IMR-90 (cell line): Measurements from ENCODE around the gene TMEM247. TPM values are rescaled to one million over a fixed set of nuclear protein-coding genes. Genes with fewer than 3 reads are reported as not detected.

Source experiments
- ATAC-seq: fragments of 200-7000 bp; cut with Tn5 transposase; 2 replicates; pipeline ENCODE4 v1.9.1; 2020; ENCODE audit warnings: low read depth, mild to moderate bottlenecking, moderate library complexity
- BruUV-seq: library from RNA; stranded (reverse); fragments of 400-500 nt; replicated peaks from 2 replicates; lab custom pipeline; 2021; lab: Mats Ljungman, UMichigan
- CTCF ChIA-PET: fragments of 300-600 bp; formaldehyde crosslinking; extraction: SDS; loops from one replicate; lab custom pipeline; 2021; ENCODE audit warnings: antibody characterized with exemption; lab: Yijun Ruan, JAX
- POLR2A ChIA-PET: fragments of 300-600 bp; sonication (Branson Sonifier 250); formaldehyde crosslinking; loops from one replicate; lab custom pipeline; 2022; ENCODE audit warnings: antibody characterized with exemption; ENCODE audit not compliant: unreplicated experiment; lab: Charles Lee
- DNase-seq: peaks from one replicate; pipeline ENCODE4 v3.0.0; 2013
- H2AFZ ChIP-seq: replicated peaks from 2 replicates; pipeline ENCODE3; 2013; ENCODE audit warnings: low read length, mild to moderate bottlenecking; ENCODE audit not compliant: poor library complexity
- H2AK5ac ChIP-seq: 2 replicates; pipeline ENCODE4 v1.6.1; 2013; ENCODE audit warnings: low read depth, low read length, inconsistent platforms
- H2AK9ac ChIP-seq: replicated peaks from 2 replicates; pipeline ENCODE3; 2013; ENCODE audit warnings: mild to moderate bottlenecking, low read depth, low read length, moderate library complexity; ENCODE audit not compliant: poor library complexity
- H2BK120ac ChIP-seq: 2 replicates; pipeline ENCODE4 v1.6.1; 2013; ENCODE audit warnings: low read depth, low read length, inconsistent platforms
- H2BK15ac ChIP-seq: 3 replicates; pipeline ENCODE4 v1.6.1; 2013; ENCODE audit warnings: low read depth, low read length, inconsistent platforms
- H2BK20ac ChIP-seq: 2 replicates; pipeline ENCODE4 v1.6.1; 2013; ENCODE audit warnings: low read depth, mild to moderate bottlenecking, inconsistent platforms, low read length, moderate library complexity
- H2BK5ac ChIP-seq: 2 replicates; pipeline ENCODE4 v1.6.1; 2013; ENCODE audit warnings: mild to moderate bottlenecking, low read depth, low read length, inconsistent platforms; ENCODE audit not compliant: poor library complexity, severe bottlenecking
- H3K14ac ChIP-seq: replicated peaks from 2 replicates; pipeline ENCODE4 v1.6.1; 2013; ENCODE audit warnings: low read depth, low read length, inconsistent platforms
- H3K18ac ChIP-seq: 2 replicates; pipeline ENCODE4 v1.6.1; 2013; ENCODE audit warnings: low read depth, low read length, control low read depth
- H3K23ac ChIP-seq: 2 replicates; pipeline ENCODE4 v1.6.1; 2013; ENCODE audit warnings: low read depth, low read length, inconsistent platforms
- H3K27ac ChIP-seq: 2 replicates; pipeline ENCODE4 v1.5.1; 2013; ENCODE audit warnings: mild to moderate bottlenecking, control low read depth, low read length; ENCODE audit not compliant: insufficient read depth
- H3K27me3 ChIP-seq: 2 replicates; pipeline ENCODE4 v1.6.1; 2013; ENCODE audit warnings: low read length; ENCODE audit not compliant: control insufficient read depth, insufficient read depth
- H3K36me3 ChIP-seq: 2 replicates; pipeline ENCODE4 v1.6.1; 2013; ENCODE audit warnings: low read length, mixed read lengths; ENCODE audit not compliant: control insufficient read depth, insufficient read depth
- H3K4ac ChIP-seq: 2 replicates; pipeline ENCODE4 v1.6.1; 2013; ENCODE audit warnings: low read depth, low read length, inconsistent platforms
- H3K4me1 ChIP-seq: 2 replicates; pipeline ENCODE4 v1.6.1; 2013; ENCODE audit warnings: low read length, mixed read lengths; ENCODE audit not compliant: control insufficient read depth, insufficient read depth
- H3K4me2 ChIP-seq: 2 replicates; pipeline ENCODE4 v1.6.1; 2013; ENCODE audit warnings: low read depth, mild to moderate bottlenecking, control low read depth, low read length, moderate library complexity
- H3K4me3 ChIP-seq: 2 replicates; pipeline ENCODE4 v1.5.1; 2013; ENCODE audit warnings: low read depth, mild to moderate bottlenecking, control low read depth, low read length, moderate library complexity; ENCODE audit not compliant: insufficient read depth
- H3K56ac ChIP-seq: 2 replicates; pipeline ENCODE4 v1.6.1; 2013; ENCODE audit warnings: low read length, inconsistent platforms; ENCODE audit not compliant: insufficient read depth; ENCODE audit errors: extremely low read depth
- H3K79me1 ChIP-seq, 2 experiments: 2 replicates each; pipeline ENCODE4 v1.6.1; 2013; ENCODE audit warnings: low read length in 2 of 2, inconsistent platforms in 1 of 2, low read depth in 1 of 2
- H3K9ac ChIP-seq: 2 replicates; pipeline ENCODE4 v1.6.1; 2013; ENCODE audit warnings: low read depth, low read length, control low read depth
- H3K9me1 ChIP-seq: 2 replicates; pipeline ENCODE4 v1.6.1; 2013; ENCODE audit warnings: low read length, inconsistent platforms; ENCODE audit not compliant: insufficient read depth
- H3K9me3 ChIP-seq: 2 replicates; pipeline ENCODE4 v1.6.1; 2013; ENCODE audit warnings: low read length; ENCODE audit not compliant: control insufficient read depth, insufficient read depth
- H4K20me1 ChIP-seq: 2 replicates; pipeline ENCODE4 v1.6.1; 2013; ENCODE audit warnings: low read length, inconsistent platforms; ENCODE audit not compliant: insufficient read depth
- H4K5ac ChIP-seq: 2 replicates; pipeline ENCODE4 v1.6.1; 2013; ENCODE audit warnings: mild to moderate bottlenecking, low read depth, low read length, control low read depth
- H4K8ac ChIP-seq, 2 experiments: 2 replicates each; pipeline ENCODE4 v1.6.1; 2013; ENCODE audit warnings: low read depth in 2 of 2, low read length in 2 of 2, control low read depth in 1 of 2, inconsistent platforms in 1 of 2
- H4K91ac ChIP-seq: 2 replicates; pipeline ENCODE4 v1.6.1; 2013; ENCODE audit warnings: low read depth, low read length, inconsistent platforms; ENCODE audit not compliant: insufficient read depth
- BHLHE40 ChIP-seq: fragments of 150-350 bp; IDR thresholded peaks from 2 replicates; pipeline ENCODE4 v1.6.1; 2016; ENCODE audit warnings: mild to moderate bottlenecking, low read depth, low read length
- CEBPB ChIP-seq: IDR thresholded peaks from 2 replicates; pipeline ENCODE4 v1.6.1; 2012; ENCODE audit warnings: low read depth, low read length, improper control_type of control experiment
- CTCF ChIP-seq: conservative IDR thresholded peaks from 2 replicates; pipeline ENCODE4 v1.5.1; 2012; ENCODE audit warnings: mild to moderate bottlenecking, low read depth, low read length, improper control_type of control experiment
- ELK1 ChIP-seq: fragments of 150-350 bp; IDR thresholded peaks from 2 replicates; pipeline ENCODE4 v1.6.1; 2016; ENCODE audit warnings: low read depth, mild to moderate bottlenecking, low read length, moderate library complexity, borderline replicate concordance
- FOS ChIP-seq: fragments of 150-350 bp; IDR thresholded peaks from 2 replicates; pipeline ENCODE4 v1.6.1; 2016; ENCODE audit warnings: low read depth, low read length
- MAFK ChIP-seq: IDR thresholded peaks from 2 replicates; pipeline ENCODE4 v1.6.1; 2012; ENCODE audit warnings: low read depth, low read length, improper control_type of control experiment
- MAZ ChIP-seq: IDR thresholded peaks from 2 replicates; pipeline ENCODE4 v1.6.1; 2012; ENCODE audit warnings: low read depth, mild to moderate bottlenecking, low read length, improper control_type of control experiment, moderate library complexity, borderline replicate concordance
- POLR2A ChIP-seq: IDR thresholded peaks from 2 replicates; pipeline ENCODE4 v1.6.1; 2012; ENCODE audit warnings: mild to moderate bottlenecking, low read depth, low read length
- RAD21 ChIP-seq: IDR thresholded peaks from 2 replicates; pipeline ENCODE4 v1.6.1; 2012; ENCODE audit warnings: low read length, improper control_type of control experiment
- RCOR1 ChIP-seq: IDR thresholded peaks from 2 replicates; pipeline ENCODE4 v1.6.1; 2012; ENCODE audit warnings: mild to moderate bottlenecking, low read length, improper control_type of control experiment; ENCODE audit not compliant: insufficient replicate concordance
- SMC3 ChIP-seq: fragments of 150-350 bp; IDR thresholded peaks from 2 replicates; pipeline ENCODE4 v1.6.1; 2016; ENCODE audit warnings: low read depth, mild to moderate bottlenecking, antibody characterized with exemption, low read length, moderate library complexity
- USF2 ChIP-seq: fragments of 150-350 bp; IDR thresholded peaks from 2 replicates; pipeline ENCODE4 v1.6.1; 2017; ENCODE audit warnings: mild to moderate bottlenecking, antibody characterized with exemption, low read length, low read depth
- WGBS, 2 experiments: methylation state at CpG; one replicate each; pipeline versions ENCODE4 v1.1.5 to v1.1.7; 2013; ENCODE audit warnings: missing lambda C conversion rate in 2 of 2; ENCODE audit not compliant: insufficient read length in 1 of 2; ENCODE audit errors: extremely low coverage in 2 of 2; 5-methylcytosine and 5-hydroxymethylcytosine counted together
- dilution Hi-C: fragments of 300-500 bp; cut with HindIII; formaldehyde crosslinking; loops from one replicate; pipeline ENCODE4 v1.14.3; 2018; ENCODE audit warnings: low sequenced_read_pairs; ENCODE audit not compliant: unreplicated experiment
- in situ Hi-C: fragments of 300-500 bp; cut with MboI; formaldehyde crosslinking; loops from 3 replicates; pipeline ENCODE4 v1.14.3; 2019; ENCODE audit warnings: low sequenced_read_pairs, inconsistent platforms, mixed read lengths
- intact Hi-C: fragments of 100-400 bp; cut with micrococcal nuclease; formaldehyde crosslinking; loops from 2 replicates; pipeline ENCODE4 v1.10.0; 2022
- polyA plus RNA-seq, 3 experiments: library from polyadenylated mRNA; depleted of rRNA; stranded (reverse); fragments of >200 nt; gene quantifications; 2 replicates each; pipeline ENCODE4 v1.2.3, GENCODE V29; 2012; ENCODE audit warnings: low replicate concordance in 1 of 3
- total RNA-seq: library from RNA; depleted of rRNA; stranded (reverse); fragments of >200 nt; gene quantifications from 2 replicates; pipeline ENCODE4 v1.2.3, GENCODE V29; 2012

TMEM247 gene
- total and polyA plus RNA-seq, 2 of the 4 experiments (the other 2 are of a cell fraction), result not detected

- Histone ChIP-seq H3K27me3 (no peaks in the 10 kb centered on the region), H3K56ac (no peak overlapping the region), H2BK5ac (no peak overlapping the region), H2AFZ (no peak overlapping the region), H3K23ac (no peak overlapping the region), H3K9me1 (0 out of 2 replicates have a peak, but pooled peaks cover 5% of the 10 kb centered on the region), H3K9ac (no peak overlapping the region), H3K4me2 (no peak overlapping the region), H3K18ac (no peak overlapping the region), H3K4me3 (no peak overlapping the region), H2BK120ac (no peak overlapping the region), H3K4me1 (peaks cover 11% of the 10 kb centered on the region), H4K20me1 (no peaks in the 10 kb centered on the region), H3K79me1 (0 out of 4 replicates have a peak, but pooled peaks cover 0 to 5% of the 10 kb centered on the region in 2 experiments), H4K5ac (no peak overlapping the region), H3K9me3 (no peaks in the 10 kb centered on the region), H3K27ac (no peak overlapping the region), H2AK9ac (no peak overlapping the region), H3K14ac (no peak overlapping the region), H3K4ac (no peak overlapping the region), H4K8ac (no peak overlapping the region), H3K36me3 (no peaks in the 10 kb centered on the region), H2AK5ac (no peak overlapping the region; the same call in 1 of the 2 replicates), H4K91ac (no peak overlapping the region), H2BK15ac (no peak overlapping the region), H2BK20ac (no peak overlapping the region)
- intact Hi-C loops, result no loop called here
- in situ Hi-C loops, result no loop called here
- ChIA-PET CTCF (no interaction called here), POLR2A (no interaction called here)
- dilution Hi-C loops, result no loop called here
- 84% methylated on average over 4 of the region's 7 CpGs; no CpG with 5 or more reads in 1 of the 2 experiments for WGBS, 2 experiments
- BruUV-seq, result no TSS peak
- ATAC-seq, result no peak
- TF ChIP-seq POLR2A (no peak), RCOR1 (no peak), CTCF (no peak), BHLHE40 (no peak), CEBPB (no peak), FOS (no peak), MAZ (no peak), MAFK (no peak), USF2 (no peak), SMC3 (no peak), ELK1 (no peak), RAD21 (no peak)
- no peak for DNase-seq
These were observed 22.6 kb upstream of the TMEM247 start for GRCh38 chr2:46456789-46457188.
